ENCODE measurements around the gene NLRC5. TPM values are rescaled to one million over a fixed set of nuclear protein-coding genes. Genes with fewer than 3 reads are reported as not detected.

NLRC5 gene
- total RNA-seq, 4 donors from 2014 or later = 11.1 to 39.7 (median 16.3) TPM

- Histone ChIP-seq H3K9me3 (no peaks in the 10 kb centered on the region), H3K27me3 (no peaks in the 10 kb centered on the region), H3K36me3 (peaks cover 0 to 21% of the 10 kb centered on the region in 2 donors), H3K4me3 (no peak overlapping the region), H3K27ac (no peak overlapping the region), H3K4me1 (peaks cover 0 to 8% (median 4%) of the 10 kb centered on the region in 3 donors)
- no peak for TF ChIP-seq POLR2AphosphoS5 (IDR thresholded peaks at IDR 0.05)
- no peak for ATAC-seq
- 59% methylated on average over 6 of the region's 7 CpGs; no CpG with 5 or more reads in 1 of the 2 donors for WGBS, 2 donors (ENCODE audit: low coverage in 1 of 2)
These were observed 94.2 kb downstream of the NLRC5 start for GRCh38 chr16:57083485-57084126.

GRCh38 chr16:57084257-57084770, 95.0 kb downstream of the NLRC5 start:
- 0% methylated on average over 3 to 7 of the region's 9 CpGs for WGBS, 2 donors (ENCODE audit: low coverage in 1 of 2)
- TF ChIP-seq POLR2AphosphoS5 (IDR thresholded peaks at IDR 0.05) (no peak), CTCF (IDR thresholded peaks at IDR 0.05) (peak in 3 of 4 experiments; percentile 93 to 95 (median 93))
- peak overlapping the region in 1 of 4 donors; percentile 12 for H3K27ac ChIP-seq

GRCh38 chr16:57084996-57085395, 95.6 kb downstream of the NLRC5 start:
- WGBS, 2 donors (ENCODE audit: low coverage in 1 of 2) = 83 to 90% methylated on average over 3 to 6 of the region's 7 CpGs
- no peaks in the 10 kb centered on the region for H3K9me3 ChIP-seq
- no peak overlapping the region for H3K4me3 ChIP-seq
- H3K4me1 ChIP-seq = peaks cover 0 to 8% (median 4%) of the 10 kb centered on the region in 3 donors
- H3K36me3 ChIP-seq = peaks cover 0 to 10% of the 10 kb centered on the region in 2 donors
- TF ChIP-seq POLR2A (IDR thresholded peaks at IDR 0.05) (no peak), CTCF (IDR thresholded peaks at IDR 0.05) (no peak), EP300 (IDR thresholded peaks at IDR 0.05) (no peak)
- H3K27ac ChIP-seq = peak overlapping the region in 1 of 4 donors; percentile 12
- no peaks in the 10 kb centered on the region for H3K27me3 ChIP-seq
- ATAC-seq = no peak

More at GRCh38 chr16:57084257-57084770, 95.0 kb downstream of the NLRC5 start:
- ATAC-seq = peak; percentile 78
- Histone ChIP-seq H3K27me3 (no peaks in the 10 kb centered on the region), H3K4me3 (no peak overlapping the region), H3K4me1 (peaks cover 0 to 8% (median 4%) of the 10 kb centered on the region in 3 donors), H3K36me3 (peaks cover 0 to 14% of the 10 kb centered on the region in 2 donors), H3K9me3 (no peaks in the 10 kb centered on the region)

GRCh38 chr16:57087003-57087402, 97.6 kb downstream of the NLRC5 start:
- H3K36me3 ChIP-seq = no peaks in the 10 kb centered on the region
- H3K27ac ChIP-seq = no peak overlapping the region
- H3K27me3 ChIP-seq = no peaks in the 10 kb centered on the region
- H3K4me1 ChIP-seq = peaks cover 0 to 19% (median 4%) of the 10 kb centered on the region in 3 donors
- no peaks in the 10 kb centered on the region for H3K9me3 ChIP-seq
- ATAC-seq = no peak
- WGBS, 2 donors (ENCODE audit: low coverage in 1 of 2) = 67 to 80% methylated on average over 1 to 2 of the region's 2 CpGs
- H3K4me3 ChIP-seq = no peak overlapping the region
- no peak for TF ChIP-seq EP300 (IDR thresholded peaks at IDR 0.05)
- no peak for TF ChIP-seq CTCF (IDR thresholded peaks at IDR 0.05)
- no peak for TF ChIP-seq POLR2AphosphoS5 (IDR thresholded peaks at IDR 0.05)
- no peak for TF ChIP-seq POLR2A (IDR thresholded peaks at IDR 0.05)

GRCh38 chr16:57089406-57089805, 100.0 kb downstream of the NLRC5 start:
- Histone ChIP-seq H3K27ac (no peak overlapping the region), H3K27me3 (no peaks in the 10 kb centered on the region), H3K36me3 (no peaks in the 10 kb centered on the region), H3K4me3 (no peak overlapping the region), H3K4me1 (peaks cover 0 to 32% (median 14%) of the 10 kb centered on the region in 3 donors), H3K9me3 (no peaks in the 10 kb centered on the region)
- TF ChIP-seq EP300 (IDR thresholded peaks at IDR 0.05) (no peak), POLR2AphosphoS5 (IDR thresholded peaks at IDR 0.05) (no peak), POLR2A (IDR thresholded peaks at IDR 0.05) (no peak), CTCF (IDR thresholded peaks at IDR 0.05) (no peak)
- WGBS, 2 donors (ENCODE audit: low coverage in 1 of 2) = 67 to 100% methylated on average over 1 to 6 of the region's 8 CpGs
- no peak for ATAC-seq
